ENCODE measurements around the gene C7orf57.

GRCh38 chr7:48110868-48111267, 75.5 kb downstream of the C7orf57 start:
- TF ChIP-seq, protein P1, sequence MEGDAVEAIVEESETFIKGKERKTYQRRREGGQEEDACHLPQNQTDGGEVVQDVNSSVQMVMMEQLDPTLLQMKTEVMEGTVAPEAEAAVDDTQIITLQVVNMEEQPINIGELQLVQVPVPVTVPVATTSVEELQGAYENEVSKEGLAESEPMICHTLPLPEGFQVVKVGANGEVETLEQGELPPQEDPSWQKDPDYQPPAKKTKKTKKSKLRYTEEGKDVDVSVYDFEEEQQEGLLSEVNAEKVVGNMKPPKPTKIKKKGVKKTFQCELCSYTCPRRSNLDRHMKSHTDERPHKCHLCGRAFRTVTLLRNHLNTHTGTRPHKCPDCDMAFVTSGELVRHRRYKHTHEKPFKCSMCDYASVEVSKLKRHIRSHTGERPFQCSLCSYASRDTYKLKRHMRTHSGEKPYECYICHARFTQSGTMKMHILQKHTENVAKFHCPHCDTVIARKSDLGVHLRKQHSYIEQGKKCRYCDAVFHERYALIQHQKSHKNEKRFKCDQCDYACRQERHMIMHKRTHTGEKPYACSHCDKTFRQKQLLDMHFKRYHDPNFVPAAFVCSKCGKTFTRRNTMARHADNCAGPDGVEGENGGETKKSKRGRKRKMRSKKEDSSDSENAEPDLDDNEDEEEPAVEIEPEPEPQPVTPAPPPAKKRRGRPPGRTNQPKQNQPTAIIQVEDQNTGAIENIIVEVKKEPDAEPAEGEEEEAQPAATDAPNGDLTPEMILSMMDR (IDR thresholded peaks at IDR 0.05), result no peak
- no peak for TF ChIP-seq POLR2AphosphoS5 (IDR thresholded peaks at IDR 0.05)
- TF ChIP-seq EP300 (IDR thresholded peaks at IDR 0.05), result no peak
- no peak for TF ChIP-seq POLR2A (IDR thresholded peaks at IDR 0.05)

Measured in sigmoid colon (tissue), 4 donors.